ENCODE measurements around the gene DLG3. TPM values are rescaled to one million over a fixed set of nuclear protein-coding genes. Genes with fewer than 3 reads are reported as not detected.

DLG3 gene
- total RNA-seq, 1 experiment from 2014 or later, result 26.4 TPM

DNA sequence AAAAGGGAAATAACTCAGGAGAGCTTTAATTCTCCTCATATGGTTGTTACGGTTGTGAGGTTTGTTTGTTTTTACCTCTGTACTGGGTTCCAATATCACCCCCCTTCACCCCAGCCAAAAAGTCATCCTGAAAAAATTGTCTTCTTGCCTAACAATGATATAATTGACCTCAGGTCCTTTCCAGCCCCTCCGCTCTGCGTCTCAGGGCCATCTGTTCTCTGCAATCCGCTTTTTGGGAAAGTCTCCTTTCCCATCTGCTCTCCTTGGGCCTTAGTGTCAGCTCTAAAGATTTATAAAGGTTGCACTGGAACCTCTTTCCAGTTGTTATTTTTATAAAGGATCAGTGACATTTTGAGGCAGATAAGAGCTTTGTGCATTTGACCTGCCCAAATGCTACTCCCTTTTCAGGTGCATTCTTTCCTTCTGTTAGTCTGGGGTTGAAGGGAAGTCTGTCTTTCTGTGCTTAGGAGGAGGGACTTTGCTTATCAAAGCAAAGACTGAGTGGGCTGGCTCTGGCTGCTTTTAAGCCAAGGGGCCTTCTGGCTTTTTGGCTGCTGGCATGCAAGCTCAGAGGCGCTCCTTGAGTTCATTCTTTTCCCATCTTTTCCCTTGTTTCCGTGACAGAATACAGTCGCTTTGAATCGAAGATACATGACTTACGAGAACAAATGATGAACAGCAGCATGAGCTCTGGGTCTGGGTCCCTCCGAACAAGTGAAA, 34.1 kb downstream of the DLG3 start:
- ATAC-seq (no peak), DNase-seq (no peak)
- H4K20me1 ChIP-seq (ENCODE audit: low read length), result no peaks in the 10 kb centered on the region
- peak overlapping the region; percentile 75 for H3K9ac ChIP-seq (ENCODE audit: low read length)
- no peaks in the 10 kb centered on the region for H3K9me2 ChIP-seq (replicated peaks; ENCODE audit: low read length)
- H3F3A ChIP-seq (ENCODE audit: low read length, unreplicated experiment), result peaks cover 8% of the 10 kb centered on the region
- POLR2A ChIA-PET (ENCODE audit: unreplicated experiment), result interaction anchor here (0.7 to 1.2 kb wide), 3 partner anchors 27 to 888 kb away, joined by 3 to 17 read pairs (median 7); partner anchors contain the start of gene TAF1
- CTCF ChIA-PET, result interaction anchor here (0.5 to 1.5 kb wide), 2 partner anchors 27 to 75 kb away, joined by 3 to 7 read pairs; no protein-coding TSS in a partner anchor
- peaks cover 44% of the 10 kb centered on the region for H3K79me2 ChIP-seq (ENCODE audit: low read length)
- intact Hi-C loops (cut with micrococcal nuclease), result loop anchor here (1.0 kb wide), 1 partner anchor 24 kb away; no protein-coding TSS in a partner anchor
- H3K4me2 ChIP-seq (ENCODE audit: low read length), result peak overlapping the region; percentile 78
- peak overlapping the region; percentile 99 for H3K27ac ChIP-seq (ENCODE audit: low read length)
- peaks cover 68% of the 10 kb centered on the region for H3K4me1 ChIP-seq (ENCODE audit: insufficient read depth, low read length)
- H3K27me3 ChIP-seq (ENCODE audit: low read length), result no peaks in the 10 kb centered on the region
- H3K4me3 ChIP-seq (ENCODE audit: low read length), result peak overlapping the region; percentile 43
- BruUV-seq (replicated peaks), result TSS peak; percentile 86
- H2AFZ ChIP-seq (ENCODE audit: low read length), result no peak overlapping the region
- TF ChIP-seq EZH2phosphoT487 (IDR thresholded peaks at IDR 0.05; ENCODE audit: borderline replicate concordance, low read length) (no peak), CTCF (conservative IDR thresholded peaks at IDR 0.05; ENCODE audit: low read depth, low read length) (no peak), EZH2 (IDR thresholded peaks at IDR 0.05; ENCODE audit: low read length, unreplicated experiment) (no peak)
- H3K36me3 ChIP-seq (ENCODE audit: low read depth, low read length), result peaks cover 15% of the 10 kb centered on the region; the same call in 1 of the 2 replicates
- no peaks in the 10 kb centered on the region for H3K9me3 ChIP-seq (ENCODE audit: low read length)

GRCh38 chrX:70479247-70479921, 34.7 kb downstream of the DLG3 start:
- H3K36me3 ChIP-seq (ENCODE audit: low read depth, low read length), result peaks cover 15% of the 10 kb centered on the region; the same call in 1 of the 2 replicates
- DNase-seq, result peak; percentile 88

More at GRCh38 chrX:70479247-70479921, 34.7 kb downstream of the DLG3 start:
- Histone ChIP-seq H4K20me1 (ENCODE audit: low read length) (no peaks in the 10 kb centered on the region), H2AFZ (ENCODE audit: low read length) (no peak overlapping the region), H3K9ac (ENCODE audit: low read length) (peak overlapping the region; percentile 75), H3K4me3 (ENCODE audit: low read length) (peak overlapping the region; percentile 52), H3K9me2 (replicated peaks; ENCODE audit: low read length) (no peaks in the 10 kb centered on the region), H3K4me1 (ENCODE audit: insufficient read depth, low read length) (peaks cover 68% of the 10 kb centered on the region), H3K27me3 (ENCODE audit: low read length) (no peaks in the 10 kb centered on the region), H3K4me2 (ENCODE audit: low read length) (peak overlapping the region; percentile 78), H3K9me3 (ENCODE audit: low read length) (no peaks in the 10 kb centered on the region), H3F3A (ENCODE audit: low read length, unreplicated experiment) (peaks cover 8% of the 10 kb centered on the region), H3K27ac (ENCODE audit: low read length) (peak overlapping the region; percentile 99), H3K79me2 (ENCODE audit: low read length) (peaks cover 45% of the 10 kb centered on the region)
- ATAC-seq, result peak; percentile 74
- intact Hi-C loops (cut with micrococcal nuclease), result loop anchor here (1.0 kb wide), 1 partner anchor 25 kb away; no protein-coding TSS in a partner anchor
- no peak for TF ChIP-seq EZH2phosphoT487 (IDR thresholded peaks at IDR 0.05; ENCODE audit: borderline replicate concordance, low read length)
- no peak for TF ChIP-seq CTCF (conservative IDR thresholded peaks at IDR 0.05; ENCODE audit: low read depth, low read length)
- no peak for TF ChIP-seq EZH2 (IDR thresholded peaks at IDR 0.05; ENCODE audit: low read length, unreplicated experiment)
- POLR2A ChIA-PET (ENCODE audit: unreplicated experiment), result interaction anchor here (0.6 to 1.2 kb wide), 5 partner anchors 28 to 887 kb away, joined by 3 to 17 read pairs (median 5); partner anchors contain the start of gene TAF1
- CTCF ChIA-PET, result interaction anchor here (1.5 kb wide), 1 partner anchor 75 kb away, joined by 7 read pairs; no protein-coding TSS in a partner anchor
- BruUV-seq (replicated peaks), result no TSS peak

Data from PC-3 (cell line).